Kidney (tissue), 22 donors: ENCODE measurements around the gene NR4A1. TPM values are rescaled to one million over a fixed set of nuclear protein-coding genes. Genes with fewer than 3 reads are reported as not detected.
A peak's percentile ranks its signal among the peaks of the same experiment; 100 is the strongest.

Source experiments
- DNase-seq, 5 donors: peaks; one replicate each; pipeline ENCODE4 v3.0.0-alpha.2; 2013 to 2020
- FAIRE-seq: peaks from 2 replicates; lab custom pipeline; 2012; peaks lifted over from hg19 to GRCh38; lab: Jason Lieb, UNC
- H3K27ac ChIP-seq, 2 donors: one replicate each; pipeline ENCODE4 v1.7.0; 2013; ENCODE audit warnings: low read depth in 2 of 2, low read length in 2 of 2, inconsistent platforms in 1 of 2
- H3K27me3 ChIP-seq: one replicate; pipeline ENCODE4 v1.7.1; 2013; ENCODE audit warnings: low read length, inconsistent platforms; ENCODE audit not compliant: control insufficient read depth, insufficient read depth
- H3K36me3 ChIP-seq, 3 donors: one replicate each; pipeline versions ENCODE4 v1.7.0 to v1.7.1; 2013; ENCODE audit warnings: low read length in 3 of 3, control low read depth in 1 of 3, inconsistent platforms in 1 of 3; ENCODE audit not compliant: insufficient read depth in 3 of 3, control insufficient read depth in 2 of 3
- H3K4me1 ChIP-seq, 3 donors: one replicate each; pipeline versions ENCODE4 v1.7.0 to v1.7.1; 2013; ENCODE audit warnings: low read length in 3 of 3, inconsistent platforms in 1 of 3, low read depth in 1 of 3; ENCODE audit not compliant: control insufficient read depth in 2 of 3, insufficient read depth in 2 of 3
- H3K4me3 ChIP-seq, 3 donors: one replicate each; pipeline versions ENCODE4 v1.7.0 to v1.8.1; 2013; ENCODE audit warnings: low read length in 3 of 3, control low read depth in 1 of 3, inconsistent platforms in 1 of 3
- H3K9ac ChIP-seq, 3 donors: one replicate each; pipeline versions ENCODE4 v1.7.0 to v1.7.1; 2013; ENCODE audit warnings: low read length in 3 of 3, control low read depth in 1 of 3, inconsistent platforms in 1 of 3
- H3K9me3 ChIP-seq, 3 donors: one replicate each; pipeline versions ENCODE4 v1.7.0 to v1.7.1; 2013; ENCODE audit warnings: low read length in 3 of 3, control low read depth in 1 of 3, inconsistent platforms in 1 of 3; ENCODE audit not compliant: control insufficient read depth in 2 of 3, insufficient read depth in 1 of 3
- CTCF ChIP-seq: IDR thresholded peaks from 3 replicates; pipeline ENCODE4 v1.5.1; 2012; ENCODE audit warnings: mild to moderate bottlenecking, moderate library complexity, borderline replicate concordance; ENCODE audit not compliant: insufficient read depth; ENCODE audit errors: extremely low read depth
- intact Hi-C: fragments of 100-400 bp; cut with DNase I; formaldehyde crosslinking; loops from one replicate; pipeline ENCODE4 v1.11.1; 2022
- long read RNA-seq, 10 donors: library from polyadenylated mRNA in 1 of 10; unstranded in 1 of 10; transcript quantifications; one replicate each; pipeline ENCODE4 v2.0.0 and lab custom pipeline, GENCODE V29; 2021 to 2026
- polyA plus RNA-seq: library from polyadenylated mRNA; stranded (reverse); fragments of 350-450 nt; fragmentation: Illumina TruSeq; extraction: RNeasy Lipid Tissue Mini Kit (QIAGEN cat#74804); gene quantifications from one replicate; pipeline ENCODE4 v1.2.3, GENCODE V29; 2014; ENCODE audit warnings: low read depth, low replicate concordance; ENCODE audit not compliant: insufficient read depth
- total RNA-seq: library from RNA; stranded (reverse); fragmentation: NEBNext Ultra II Directional; extraction: Animal tissue kit (Norgen Biotek cat#: 25700); gene quantifications from one replicate; pipeline ENCODE4 v1.2.1, GENCODE V29; 2021
- donor health status: control.
- donor health status: control.
- donor health status: control.
- donor health status: control.
- donor health status: control.
- donor health status: DM: yes; HTN: yes; CAD: no.
- donor health status: Normal renal cell carcinoma (clear cell type).

The NR4A1 gene
- 37.2 TPM for total RNA-seq
- 54.1 TPM for polyA plus RNA-seq
- long read RNA-seq, donor 1, partial matches to known transcripts = 0 of 2 reads
- long read RNA-seq, donor 1, other reads (novel, unspliced or antisense) = 0 of 2 reads
- long read RNA-seq, donor 2, full-length matches to known transcripts = 9 of 14 reads
- long read RNA-seq, donor 2, partial matches to known transcripts = 5 of 14 reads
- long read RNA-seq, donor 2, other reads (novel, unspliced or antisense) = 0 of 14 reads
- long read RNA-seq, donor 3, full-length matches to known transcripts = 9 of 9 reads
- long read RNA-seq, donor 3, partial matches to known transcripts = 0 of 9 reads
- long read RNA-seq, donor 3, other reads (novel, unspliced or antisense) = 0 of 9 reads
- long read RNA-seq, donor 4, full-length matches to known transcripts = 3 of 3 reads
- long read RNA-seq, donor 4, partial matches to known transcripts = 0 of 3 reads
- long read RNA-seq, donor 4, other reads (novel, unspliced or antisense) = 0 of 3 reads
- long read RNA-seq, donor 5 = 0 reads
- long read RNA-seq, donor 6, full-length matches to known transcripts = 2 of 2 reads
- long read RNA-seq, donor 6, partial matches to known transcripts = 0 of 2 reads
- long read RNA-seq, donor 6, other reads (novel, unspliced or antisense) = 0 of 2 reads
- long read RNA-seq, donor 7, transcript NR4A1-204 (7 exons, 2,528 nt) = major isoform, 8 of 42 reads
- long read RNA-seq, donor 7, partial matches to known transcripts = 15 of 42 reads
- long read RNA-seq, donor 7, other reads (novel, unspliced or antisense) = 18 of 42 reads
- long read RNA-seq, donor 8, full-length matches to known transcripts = 6 of 11 reads
- long read RNA-seq, donor 8, partial matches to known transcripts = 5 of 11 reads
- long read RNA-seq, donor 8, other reads (novel, unspliced or antisense) = 0 of 11 reads
- long read RNA-seq, donor 9, full-length matches to known transcripts = 3 of 3 reads
- long read RNA-seq, donor 9, partial matches to known transcripts = 0 of 3 reads
- long read RNA-seq, donor 9, other reads (novel, unspliced or antisense) = 0 of 3 reads
- long read RNA-seq, donor 10, full-length matches to known transcripts = 16 of 16 reads
- long read RNA-seq, donor 10, partial matches to known transcripts = 0 of 16 reads
- long read RNA-seq, donor 10, other reads (novel, unspliced or antisense) = 0 of 16 reads

DNA sequence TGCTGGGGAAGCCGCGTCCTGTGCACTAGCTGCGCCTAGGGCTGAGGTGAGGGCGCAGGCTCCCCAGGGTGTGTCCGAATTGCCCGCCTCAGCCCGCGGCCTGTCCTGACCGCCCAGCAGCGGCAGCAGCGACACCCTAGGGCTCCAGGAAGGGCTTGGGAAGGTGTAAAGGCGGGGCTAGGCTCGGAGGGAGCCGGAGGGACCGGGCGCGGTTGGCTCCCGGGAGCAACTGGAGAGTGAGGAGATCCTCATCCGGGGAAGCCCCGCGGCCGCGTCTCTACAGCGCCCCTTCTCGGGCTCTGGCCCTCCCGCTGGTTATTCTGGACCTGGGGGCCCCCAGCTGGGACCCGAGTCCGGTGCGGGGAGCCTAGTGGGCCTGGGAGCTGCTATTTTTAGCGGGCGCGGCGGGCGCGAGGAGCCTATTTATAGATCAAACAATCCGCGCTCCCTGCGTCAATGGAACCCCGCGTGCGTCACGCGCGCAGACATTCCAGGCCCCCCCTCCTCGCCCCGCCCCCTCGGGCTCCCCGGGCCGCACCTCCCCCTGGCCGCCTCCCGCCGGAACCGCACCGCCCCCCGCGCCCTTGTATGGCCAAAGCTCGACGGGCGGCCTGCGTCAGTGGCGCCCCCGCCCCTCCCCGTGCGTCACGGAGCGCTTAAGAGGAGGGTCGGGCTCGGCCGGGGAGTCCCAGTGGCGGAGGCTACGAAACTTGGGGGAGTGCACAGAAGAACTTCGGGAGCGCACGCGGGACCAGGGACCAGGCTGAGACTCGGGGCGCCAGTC, at the start of gene NR4A1:
TSS of gene NR4A1 (plus strand) at position 685 of the 784 bp plus-strand sequence. CDS start 2,887 bp downstream, outside the sequence.
- peaks cover 0 to 17% (median 8%) of the 10 kb centered on the region in 3 donors for H3K4me1 ChIP-seq
- peak; percentile 7 for TF ChIP-seq CTCF
- H3K9me3 ChIP-seq = no peaks in the 10 kb centered on the region
- peak within 1 kb of the TSS; percentile 26 to 97 (median 95) for H3K9ac ChIP-seq
- FAIRE-seq (no peak), DNase-seq (peak; percentile 95 to 99 (median 96))
- H3K27ac ChIP-seq = peak within 1 kb of the TSS; percentile 96 to 97
- H3K27me3 ChIP-seq = no peaks in the 10 kb centered on the region
- peak within 1 kb of the TSS; percentile 62 to 84 (median 78) for H3K4me3 ChIP-seq
- peaks cover 0 to 33% (median 3%) of the 10 kb centered on the region in 3 donors for H3K36me3 ChIP-seq
- intact Hi-C loops = no loop called here

- intact Hi-C loops = no loop called here
- Histone ChIP-seq H3K27me3 (no peaks in the 10 kb centered on the region), H3K27ac (no peak overlapping the region), H3K4me3 (no peak overlapping the region), H3K4me1 (peaks cover 0 to 9% (median 0%) of the 10 kb centered on the region in 3 donors), H3K9ac (no peak overlapping the region), H3K36me3 (peaks cover 0 to 10% (median 3%) of the 10 kb centered on the region in 3 donors), H3K9me3 (no peaks in the 10 kb centered on the region)
- FAIRE-seq (no peak), DNase-seq (peak in 1 of 5 donors; percentile 49)
- TF ChIP-seq CTCF = no peak
These were observed 48.2 kb upstream of the NR4A1 start for GRCh38 chr12:52003016-52003550.

GRCh38 chr12:52003591-52003990, 47.7 kb upstream of the NR4A1 start:
- H3K9me3 ChIP-seq = no peaks in the 10 kb centered on the region
- FAIRE-seq (no peak), DNase-seq (peak in 1 of 5 donors; percentile 40)
- H3K36me3 ChIP-seq = peaks cover 0 to 8% (median 3%) of the 10 kb centered on the region in 3 donors
- no peak overlapping the region for H3K9ac ChIP-seq
- no peak for TF ChIP-seq CTCF
- H3K27ac ChIP-seq = no peak overlapping the region
- no peaks in the 10 kb centered on the region for H3K27me3 ChIP-seq
- H3K4me3 ChIP-seq = no peak overlapping the region
- intact Hi-C loops = no loop called here
- peaks cover 0 to 9% (median 0%) of the 10 kb centered on the region in 3 donors for H3K4me1 ChIP-seq
